ENCODE measurements around the gene INPP5E.

INPP5E gene

GRCh38 chr9:136401173-136401922, 38.3 kb downstream of the INPP5E start:
- DNase-seq = no peak

- peak; percentile 95 for DNase-seq
Measured at GRCh38 chr9:136400038-136400834, 39.4 kb downstream of the INPP5E start, which contains the start of gene SNAPC4. TSS of gene SNAPC4 (minus strand) at chr9:136400170. CDS start at chr9:136398428, 1,742 bp downstream.

GRCh38 chr9:136399176-136400037, 40.2 kb downstream of the INPP5E start:
- DNase-seq = peak; percentile 61

GRCh38 chr9:136398286-136398685, 41.4 kb downstream of the INPP5E start:
- no peak for DNase-seq

GRCh38 chr9:136397643-136398042, 42.0 kb downstream of the INPP5E start:
- DNase-seq = no peak

GRCh38 chr9:136396219-136396515, 43.5 kb downstream of the INPP5E start:
- DNase-seq = no peak

GRCh38 chr9:136395345-136396218, 44.1 kb downstream of the INPP5E start:
- DNase-seq = no peak

- DNase-seq = no peak
Measured at GRCh38 chr9:136395020-136395340, 44.7 kb downstream of the INPP5E start.

- no peak for DNase-seq
Measured at GRCh38 chr9:136394312-136395019, 45.2 kb downstream of the INPP5E start.

- DNase-seq = no peak
Measured at GRCh38 chr9:136393531-136393930, 46.1 kb downstream of the INPP5E start.

GRCh38 chr9:136392538-136393449, 46.9 kb downstream of the INPP5E start:
- DNase-seq = no peak

- DNase-seq = no peak
Measured at GRCh38 chr9:136391737-136392537, 47.7 kb downstream of the INPP5E start.

- DNase-seq = peak; percentile 78
Measured at GRCh38 chr9:136389396-136389795, 50.2 kb downstream of the INPP5E start.

- no peak for DNase-seq
Measured at GRCh38 chr9:136387217-136387616, 52.4 kb downstream of the INPP5E start.

- DNase-seq = no peak
Measured at GRCh38 chr9:136386018-136386417, 53.6 kb downstream of the INPP5E start.

GRCh38 chr9:136385015-136385414, 54.6 kb downstream of the INPP5E start:
- DNase-seq = peak; percentile 26

- no peak for DNase-seq
Measured at GRCh38 chr9:136383436-136383835, 56.2 kb downstream of the INPP5E start.

- DNase-seq = no peak
Measured at GRCh38 chr9:136381966-136382513, 57.6 kb downstream of the INPP5E start.

GRCh38 chr9:136381311-136381710, 58.3 kb downstream of the INPP5E start:
- DNase-seq = no peak
